HEK293 (cell line): ENCODE results near the gene ACSS1.

Experiments
- ZBTB8A ChIP-seq: fragments of 450-650 bp; formaldehyde crosslinking; IDR thresholded peaks from 2 replicates; pipeline ENCODE4 v1.5.1; 2016; ENCODE audit warnings: missing biosample characterization, missing genetic modification characterization
- ZNF768 ChIP-seq: fragments of 450-650 bp; formaldehyde crosslinking; IDR thresholded peaks from 2 replicates; pipeline ENCODE4 v1.5.1; 2018; ENCODE audit warnings: missing biosample characterization, mild to moderate bottlenecking, missing genetic modification characterization
- ZNF776 ChIP-seq: fragments of 450-650 bp; formaldehyde crosslinking; IDR thresholded peaks from 2 replicates; pipeline ENCODE4 v1.5.0; 2017; ENCODE audit warnings: missing biosample characterization, missing genetic modification characterization, borderline replicate concordance
- TF ChIP-seq, protein P1 (sequence below): fragments of 450-650 bp; formaldehyde crosslinking; IDR thresholded peaks from 2 replicates; pipeline ENCODE4 v1.5.1; 2017; ENCODE audit warnings: missing biosample characterization, missing genetic modification characterization
- TF ChIP-seq, protein P2 (sequence below): fragments of 450-650 bp; formaldehyde crosslinking; IDR thresholded peaks from 2 replicates; pipeline ENCODE4 v1.5.1; 2016; ENCODE audit warnings: missing biosample characterization, missing genetic modification characterization

- TF ChIP-seq, protein P1, sequence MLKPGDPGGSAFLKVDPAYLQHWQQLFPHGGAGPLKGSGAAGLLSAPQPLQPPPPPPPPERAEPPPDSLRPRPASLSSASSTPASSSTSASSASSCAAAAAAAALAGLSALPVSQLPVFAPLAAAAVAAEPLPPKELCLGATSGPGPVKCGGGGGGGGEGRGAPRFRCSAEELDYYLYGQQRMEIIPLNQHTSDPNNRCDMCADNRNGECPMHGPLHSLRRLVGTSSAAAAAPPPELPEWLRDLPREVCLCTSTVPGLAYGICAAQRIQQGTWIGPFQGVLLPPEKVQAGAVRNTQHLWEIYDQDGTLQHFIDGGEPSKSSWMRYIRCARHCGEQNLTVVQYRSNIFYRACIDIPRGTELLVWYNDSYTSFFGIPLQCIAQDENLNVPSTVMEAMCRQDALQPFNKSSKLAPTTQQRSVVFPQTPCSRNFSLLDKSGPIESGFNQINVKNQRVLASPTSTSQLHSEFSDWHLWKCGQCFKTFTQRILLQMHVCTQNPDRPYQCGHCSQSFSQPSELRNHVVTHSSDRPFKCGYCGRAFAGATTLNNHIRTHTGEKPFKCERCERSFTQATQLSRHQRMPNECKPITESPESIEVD (tag by site-specific recombination) = no peak
- TF ChIP-seq, protein P2, sequence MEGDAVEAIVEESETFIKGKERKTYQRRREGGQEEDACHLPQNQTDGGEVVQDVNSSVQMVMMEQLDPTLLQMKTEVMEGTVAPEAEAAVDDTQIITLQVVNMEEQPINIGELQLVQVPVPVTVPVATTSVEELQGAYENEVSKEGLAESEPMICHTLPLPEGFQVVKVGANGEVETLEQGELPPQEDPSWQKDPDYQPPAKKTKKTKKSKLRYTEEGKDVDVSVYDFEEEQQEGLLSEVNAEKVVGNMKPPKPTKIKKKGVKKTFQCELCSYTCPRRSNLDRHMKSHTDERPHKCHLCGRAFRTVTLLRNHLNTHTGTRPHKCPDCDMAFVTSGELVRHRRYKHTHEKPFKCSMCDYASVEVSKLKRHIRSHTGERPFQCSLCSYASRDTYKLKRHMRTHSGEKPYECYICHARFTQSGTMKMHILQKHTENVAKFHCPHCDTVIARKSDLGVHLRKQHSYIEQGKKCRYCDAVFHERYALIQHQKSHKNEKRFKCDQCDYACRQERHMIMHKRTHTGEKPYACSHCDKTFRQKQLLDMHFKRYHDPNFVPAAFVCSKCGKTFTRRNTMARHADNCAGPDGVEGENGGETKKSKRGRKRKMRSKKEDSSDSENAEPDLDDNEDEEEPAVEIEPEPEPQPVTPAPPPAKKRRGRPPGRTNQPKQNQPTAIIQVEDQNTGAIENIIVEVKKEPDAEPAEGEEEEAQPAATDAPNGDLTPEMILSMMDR (tag by site-specific recombination) = no peak
- no peak for TF ChIP-seq ZNF768 (tag by site-specific recombination)
- no peak for TF ChIP-seq ZBTB8A (tag by site-specific recombination)
- no peak for TF ChIP-seq ZNF776 (tag by site-specific recombination)
These were observed 51.3 kb downstream of the ACSS1 start for GRCh38 chr20:25006431-25007167.
